AG04449 (cell line): Measurements from ENCODE around the gene MRPL36.

Source experiments
- CTCF ChIA-PET: fragments of 350-600 bp; formaldehyde crosslinking; extraction: SDS; loops from one replicate; lab custom pipeline; 2021; ENCODE audit warnings: antibody characterized with exemption; lab: Yijun Ruan, JAX
- POLR2A ChIA-PET: fragments of 400-600, 350-600 bp; formaldehyde crosslinking; extraction: SDS; loops from one replicate; lab custom pipeline; 2020; ENCODE audit warnings: antibody characterized with exemption, inconsistent platforms; lab: Yijun Ruan, JAX
- DNase-seq: peaks from one replicate; pipeline ENCODE4 v3.0.0-alpha.2; 2010; ENCODE audit warnings: low read depth, low spot score
- H3K4me3 ChIP-seq: 2 replicates; pipeline ENCODE4 v1.5.1; 2011; ENCODE audit warnings: low read depth, mild to moderate bottlenecking, control low read depth, low read length
- TF ChIP-seq, protein P1 (sequence below): IDR thresholded peaks from one replicate; pipeline ENCODE4 v1.5.1; 2011; ENCODE audit warnings: mild to moderate bottlenecking, moderate library complexity, low read length, control low read depth, inconsistent platforms; ENCODE audit not compliant: insufficient read depth; ENCODE audit errors: missing control alignments

MRPL36 gene

DNA sequence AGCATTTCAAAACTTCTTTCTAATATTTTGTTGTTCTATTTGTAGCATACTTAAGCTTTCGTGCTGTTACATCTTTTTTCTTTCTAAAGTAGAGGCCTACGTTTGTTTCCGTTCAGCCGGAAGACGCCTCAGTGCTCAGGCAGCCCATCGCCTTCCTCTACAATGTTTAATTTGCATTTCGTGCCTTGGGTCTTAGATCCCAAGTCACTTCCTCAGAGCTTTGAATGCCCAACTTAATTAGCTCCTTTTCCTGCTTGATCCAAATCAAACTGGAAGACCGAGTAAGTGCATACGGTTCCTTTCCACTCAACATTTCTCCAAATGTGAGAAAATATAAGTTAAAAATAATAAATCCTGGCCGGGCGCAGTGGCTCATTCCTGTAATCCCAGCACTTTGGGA lies 43.2 kb downstream of the MRPL36 start:
- H3K4me3 ChIP-seq: no peak overlapping the region
- TF ChIP-seq, protein P1, sequence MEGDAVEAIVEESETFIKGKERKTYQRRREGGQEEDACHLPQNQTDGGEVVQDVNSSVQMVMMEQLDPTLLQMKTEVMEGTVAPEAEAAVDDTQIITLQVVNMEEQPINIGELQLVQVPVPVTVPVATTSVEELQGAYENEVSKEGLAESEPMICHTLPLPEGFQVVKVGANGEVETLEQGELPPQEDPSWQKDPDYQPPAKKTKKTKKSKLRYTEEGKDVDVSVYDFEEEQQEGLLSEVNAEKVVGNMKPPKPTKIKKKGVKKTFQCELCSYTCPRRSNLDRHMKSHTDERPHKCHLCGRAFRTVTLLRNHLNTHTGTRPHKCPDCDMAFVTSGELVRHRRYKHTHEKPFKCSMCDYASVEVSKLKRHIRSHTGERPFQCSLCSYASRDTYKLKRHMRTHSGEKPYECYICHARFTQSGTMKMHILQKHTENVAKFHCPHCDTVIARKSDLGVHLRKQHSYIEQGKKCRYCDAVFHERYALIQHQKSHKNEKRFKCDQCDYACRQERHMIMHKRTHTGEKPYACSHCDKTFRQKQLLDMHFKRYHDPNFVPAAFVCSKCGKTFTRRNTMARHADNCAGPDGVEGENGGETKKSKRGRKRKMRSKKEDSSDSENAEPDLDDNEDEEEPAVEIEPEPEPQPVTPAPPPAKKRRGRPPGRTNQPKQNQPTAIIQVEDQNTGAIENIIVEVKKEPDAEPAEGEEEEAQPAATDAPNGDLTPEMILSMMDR: no peak
- ChIA-PET CTCF (no interaction called here), POLR2A (no interaction called here)
- no peak for DNase-seq

DNA sequence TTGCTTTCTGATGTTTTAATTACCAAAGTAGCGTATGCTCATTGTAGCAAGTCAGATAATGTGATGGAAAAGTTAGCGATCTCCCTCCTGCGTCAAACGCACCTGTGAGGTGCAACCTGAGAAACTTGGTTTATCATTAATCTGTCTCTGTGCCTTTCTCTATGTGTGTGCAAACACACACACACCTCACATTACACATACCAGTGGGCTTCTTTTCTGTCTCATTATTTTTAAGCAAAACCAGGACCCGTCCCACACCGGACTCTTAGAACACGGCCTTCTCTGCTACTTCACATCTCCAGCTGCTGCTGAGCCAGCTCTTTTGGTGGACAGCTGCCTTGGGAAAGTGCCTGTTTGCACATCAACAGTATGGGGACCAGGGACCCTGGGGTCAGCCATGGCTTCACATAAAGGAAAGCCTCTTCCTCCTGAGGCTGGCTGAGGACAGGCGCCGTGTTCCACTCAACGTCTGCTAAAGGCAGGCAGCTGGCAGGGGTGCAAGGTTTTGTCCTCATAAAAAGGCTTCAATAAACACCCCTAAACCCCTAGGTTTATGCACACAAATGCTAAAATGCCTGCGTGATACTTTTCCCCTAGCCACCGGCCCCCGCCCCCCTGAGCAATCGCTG lies 44.2 kb downstream of the MRPL36 start:
- ChIA-PET CTCF (no interaction called here), POLR2A (no interaction called here)
- TF ChIP-seq, protein P1: no peak
- DNase-seq: no peak
- no peak overlapping the region for H3K4me3 ChIP-seq

DNA sequence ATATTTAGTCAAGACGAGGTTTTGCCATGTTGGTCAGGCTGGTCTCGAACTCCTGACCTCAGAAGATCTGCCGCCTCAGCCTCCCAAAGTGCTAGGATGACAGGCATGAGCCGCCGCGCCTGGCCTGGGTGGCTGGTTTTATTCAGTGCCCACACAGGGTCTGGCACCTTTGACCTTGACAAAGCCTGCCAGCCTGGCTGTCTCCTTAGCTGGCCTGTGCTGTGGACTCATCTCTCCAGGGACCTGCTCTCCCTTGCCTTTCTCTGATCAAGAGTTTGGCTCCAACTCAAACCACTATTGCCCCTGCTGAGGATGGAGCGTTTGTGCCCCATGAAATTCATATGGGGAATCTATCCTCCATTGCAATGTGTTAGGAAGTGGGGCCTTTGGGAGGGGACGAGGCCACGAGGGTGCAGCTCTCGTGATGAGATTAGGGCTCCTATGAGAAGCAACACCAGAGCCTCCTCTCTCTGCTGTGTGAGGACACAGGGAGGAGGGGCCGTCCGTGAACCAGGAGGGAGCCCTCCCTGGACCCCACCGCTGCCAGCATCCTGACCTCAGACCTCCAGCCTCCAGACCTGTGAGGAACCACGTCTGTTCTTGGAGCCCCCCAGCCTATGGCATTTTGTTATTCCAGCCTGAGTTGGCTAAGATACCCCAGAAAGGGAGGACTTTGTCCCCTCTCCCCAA lies 45.0 kb downstream of the MRPL36 start:
- TF ChIP-seq, protein P1: no peak
- ChIA-PET CTCF (no interaction called here), POLR2A (no interaction called here)
- DNase-seq: no peak
- H3K4me3 ChIP-seq: no peak overlapping the region

DNA sequence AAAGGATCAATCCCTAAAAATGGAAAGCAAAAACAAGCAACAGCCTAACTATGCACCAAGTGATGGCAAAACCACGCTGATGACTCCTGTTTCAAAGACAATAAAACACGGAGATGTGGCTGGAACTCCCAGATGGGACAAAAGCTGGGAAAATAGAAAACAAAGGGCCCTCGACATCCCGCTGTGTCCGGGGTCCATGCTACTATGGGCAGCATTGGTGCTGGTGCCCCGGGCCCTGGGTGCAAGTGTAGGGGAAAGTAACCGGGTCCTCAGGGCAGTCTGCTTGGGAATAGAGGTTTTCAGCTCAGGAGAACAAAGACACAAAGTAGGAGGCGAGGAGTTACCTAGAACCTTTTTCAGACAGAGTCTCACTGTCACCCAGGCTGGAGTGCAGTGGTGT lies 46.1 kb downstream of the MRPL36 start:
- CTCF ChIA-PET: interaction anchor here (0.8 kb wide), 1 partner anchor 10 kb away, joined by 3 read pairs; no protein-coding TSS in a partner anchor
- TF ChIP-seq, protein P1: no peak
- POLR2A ChIA-PET: no interaction called here
- H3K4me3 ChIP-seq: no peak overlapping the region
- no peak for DNase-seq

DNA sequence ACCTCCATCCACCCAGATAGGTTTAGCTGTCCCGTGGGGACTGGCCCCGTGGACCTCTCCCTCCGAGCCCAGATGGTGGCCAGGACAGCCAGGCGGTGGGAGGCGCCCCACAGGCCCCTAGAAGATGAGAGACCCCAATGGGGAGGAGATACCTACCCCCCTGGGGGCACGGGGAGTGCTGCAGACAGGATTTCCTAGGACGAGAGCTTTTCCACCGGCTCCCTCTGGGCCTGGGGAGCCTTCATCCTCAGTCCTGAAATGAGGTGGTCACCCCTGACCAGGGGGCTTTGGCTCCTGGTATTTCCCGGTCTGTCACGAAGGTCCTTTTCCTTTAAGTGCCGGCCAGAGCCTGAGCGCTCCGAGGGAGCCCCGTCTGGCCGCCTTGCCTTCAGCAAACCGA lies 46.8 kb downstream of the MRPL36 start:
- no peak overlapping the region for H3K4me3 ChIP-seq
- ChIA-PET POLR2A (no interaction called here), CTCF (interaction anchor here (0.8 kb wide), 1 partner anchor 11 kb away, joined by 3 read pairs; no protein-coding TSS in a partner anchor)
- no peak for DNase-seq
- TF ChIP-seq, protein P1: no peak
